HepG2 (cell line): Measurements from ENCODE around the gene GRAMD4. TPM values are rescaled to one million over a fixed set of nuclear protein-coding genes. Genes with fewer than 3 reads are reported as not detected.
A peak's percentile ranks its signal among the peaks of the same experiment; 100 is the strongest.

Experiments used
- ARNTL ChIP-seq: sonication (generic); formaldehyde crosslinking; IDR thresholded peaks from 2 replicates; pipeline ENCODE4 v1.4.0; 2020; ENCODE audit warnings: mild to moderate bottlenecking, missing genetic modification reagents
- ATRX ChIP-seq: sonication (generic); formaldehyde crosslinking; IDR thresholded peaks from 2 replicates; pipeline ENCODE4 v1.4.0; 2020; ENCODE audit warnings: missing genetic modification reagents, borderline replicate concordance
- DPF2 ChIP-seq: sonication (generic); formaldehyde crosslinking; IDR thresholded peaks from 2 replicates; pipeline ENCODE4 v1.4.0; 2020; ENCODE audit warnings: mild to moderate bottlenecking, low read depth, missing genetic modification reagents, borderline replicate concordance
- ETV6 ChIP-seq: sonication (generic); formaldehyde crosslinking; conservative IDR thresholded peaks from 2 replicates; pipeline ENCODE4 v1.4.0; 2020; ENCODE audit warnings: missing genetic modification reagents
- FOXK1 ChIP-seq: sonication (generic); formaldehyde crosslinking; IDR thresholded peaks from 2 replicates; pipeline ENCODE4 v1.4.0; 2020; ENCODE audit warnings: low read depth, missing genetic modification reagents, borderline replicate concordance
- GABPA ChIP-seq, 2 experiments: IDR thresholded peaks; 2 replicates each; pipeline ENCODE4 v1.6.1; 2011 to 2016; ENCODE audit warnings: low read depth in 2 of 2, low read length in 1 of 2, missing biosample characterization in 1 of 2, missing genetic modification characterization in 1 of 2
- GABPB1 ChIP-seq: IDR thresholded peaks from 2 replicates; pipeline ENCODE4 v1.6.1; 2016; ENCODE audit warnings: mild to moderate bottlenecking, missing genetic modification reagents, moderate library complexity, missing compliant biosample characterization
- HOMEZ ChIP-seq: IDR thresholded peaks from 2 replicates; pipeline ENCODE4 v1.6.1; 2016; ENCODE audit warnings: low read depth
- MED13 ChIP-seq: sonication (generic); formaldehyde crosslinking; IDR thresholded peaks from 2 replicates; pipeline ENCODE4 v1.5.0; 2020; ENCODE audit warnings: missing genetic modification reagents
- MIER2 ChIP-seq: IDR thresholded peaks from 2 replicates; pipeline ENCODE4 v1.6.1; 2016; ENCODE audit warnings: missing biosample characterization, missing genetic modification reagents
- RCOR2 ChIP-seq: IDR thresholded peaks from 2 replicates; pipeline ENCODE4 v1.6.1; 2016; ENCODE audit warnings: missing biosample characterization, missing genetic modification reagents
- SKI ChIP-seq: fragments of 450-650 bp; IDR thresholded peaks from one replicate; pipeline ENCODE4 v1.6.1; 2018; ENCODE audit warnings: mild to moderate bottlenecking; ENCODE audit not compliant: partially characterized antibody
- THAP11 ChIP-seq: IDR thresholded peaks from 2 replicates; pipeline ENCODE4 v1.6.1; 2016; ENCODE audit warnings: missing biosample characterization, missing genetic modification reagents
- U2AF2 ChIP-seq: fragments of 200-400 bp; formaldehyde crosslinking; IDR thresholded peaks from 2 replicates; pipeline ENCODE4 v1.6.1; 2017; ENCODE audit warnings: low read depth, mild to moderate bottlenecking, low read length
- UBTF ChIP-seq: sonication (generic); formaldehyde crosslinking; IDR thresholded peaks from 2 replicates; pipeline ENCODE4 v1.4.0; 2020; ENCODE audit warnings: mild to moderate bottlenecking, missing genetic modification reagents
- ZNF10 ChIP-seq: sonication (generic); formaldehyde crosslinking; IDR thresholded peaks from 2 replicates; pipeline ENCODE4 v1.4.0; 2020; ENCODE audit warnings: mild to moderate bottlenecking, low read depth, missing genetic modification reagents, borderline replicate concordance
- ZNF205 ChIP-seq: IDR thresholded peaks from 2 replicates; pipeline ENCODE4 v1.6.1; 2018; ENCODE audit warnings: missing biosample characterization, missing genetic modification reagents
- ZNF33B ChIP-seq: sonication (generic); formaldehyde crosslinking; IDR thresholded peaks from 2 replicates; pipeline ENCODE4 v1.5.1; 2020; ENCODE audit warnings: mild to moderate bottlenecking, missing genetic modification reagents
- ZNF772 ChIP-seq: sonication (generic); formaldehyde crosslinking; IDR thresholded peaks from 2 replicates; pipeline ENCODE4 v1.5.0; 2020; ENCODE audit warnings: mild to moderate bottlenecking, missing genetic modification reagents
- ZNF879 ChIP-seq: sonication (generic); formaldehyde crosslinking; IDR thresholded peaks from 2 replicates; pipeline ENCODE4 v1.8.1; 2023; ENCODE audit warnings: missing genetic modification reagents
- polyA plus RNA-seq, 8 experiments: library from polyadenylated mRNA; depleted of rRNA in 3 of 8; stranded (reverse) in 7 of 8; unstranded in 1 of 8; fragments of >200 nt; fragmentation: Illumina TruSeq in 4 of 8; extraction: Trizol in 4 of 8; gene quantifications; 2 replicates each; pipeline versions ENCODE4 v1.2.1 to v1.2.3, GENCODE V29; 2011 to 2016; ENCODE audit warnings: low read depth in 4 of 8, missing spikeins in 1 of 8, mixed read lengths in 1 of 8; ENCODE audit not compliant: insufficient read depth in 1 of 8
- total RNA-seq, 5 experiments: library from RNA; depleted of rRNA; stranded (reverse); fragments of >200 nt; fragmentation: Illumina TruSeq; extraction: Trizol; gene quantifications; 2 replicates each; pipeline ENCODE4 v1.2.3, GENCODE V29; 2016; ENCODE audit warnings: low read depth in 1 of 5
- TF ChIP-seq, protein P1 (sequence below): sonication (generic); formaldehyde crosslinking; IDR thresholded peaks from 2 replicates; pipeline ENCODE4 v1.5.0; 2020; ENCODE audit warnings: mild to moderate bottlenecking, missing genetic modification reagents

Gene GRAMD4
- total and polyA plus RNA-seq, 2 of the 13 experiments (the other 11 are each of a cell fraction or from before 2014, with no cell fraction given): 15.2 to 15.7 TPM

DNA sequence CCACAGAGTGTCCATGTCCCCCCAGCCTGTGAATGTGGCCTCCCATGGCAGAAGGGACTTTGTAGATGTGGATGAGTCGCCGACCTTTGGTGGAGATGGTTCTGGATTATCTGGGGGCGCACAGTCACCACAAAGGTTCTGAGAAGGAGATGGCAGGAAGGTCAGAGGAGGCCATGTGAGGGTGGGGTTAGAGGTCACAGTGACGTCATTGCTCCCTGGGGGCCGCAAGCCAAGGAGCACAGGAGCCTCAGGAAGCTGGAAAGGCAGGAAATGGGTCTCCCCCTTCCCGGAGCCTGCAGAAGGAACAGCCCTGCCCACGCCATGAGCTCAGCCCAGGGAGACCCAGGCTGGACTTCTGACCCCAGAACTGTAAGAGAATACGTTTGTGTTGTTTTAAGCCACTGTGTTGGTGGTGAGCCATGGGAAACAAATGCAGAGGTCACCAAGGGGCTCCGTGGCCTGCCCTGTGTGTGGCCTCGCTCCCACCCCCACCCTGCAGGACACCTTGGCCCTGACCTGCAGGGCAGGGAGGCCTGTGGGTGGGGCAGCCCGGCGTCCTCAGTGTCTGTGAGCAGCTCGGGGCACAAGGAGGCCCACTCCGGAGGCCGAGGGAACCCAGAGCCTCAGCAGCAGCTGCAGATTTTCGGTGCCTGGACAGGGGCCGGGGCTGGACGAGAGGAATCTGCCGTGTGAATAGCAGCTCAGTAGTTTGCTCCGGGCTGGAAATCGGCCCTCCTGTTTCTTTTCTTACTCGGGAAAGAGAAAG is 32.1 kb downstream of the GRAMD4 start (continued):
- TF ChIP-seq RCOR2: peak; percentile 40; the same call in 1 of the 2 replicates
- 0 out of 2 replicates have a peak, but pooled peaks have one; percentile 12 for TF ChIP-seq UBTF (CRISPR knock-in tag)
- TF ChIP-seq SKI: peak; percentile 94
- TF ChIP-seq ETV6 (CRISPR knock-in tag): 0 out of 2 replicates have a peak, but pooled peaks have one; percentile 44
- 0 out of 2 replicates have a peak, but pooled peaks have one; percentile 40 for TF ChIP-seq ARNTL (CRISPR knock-in tag)
- 0 out of 2 replicates have a peak, but pooled peaks have one; percentile 22 for TF ChIP-seq ZNF772 (CRISPR knock-in tag)
- TF ChIP-seq, protein P1, sequence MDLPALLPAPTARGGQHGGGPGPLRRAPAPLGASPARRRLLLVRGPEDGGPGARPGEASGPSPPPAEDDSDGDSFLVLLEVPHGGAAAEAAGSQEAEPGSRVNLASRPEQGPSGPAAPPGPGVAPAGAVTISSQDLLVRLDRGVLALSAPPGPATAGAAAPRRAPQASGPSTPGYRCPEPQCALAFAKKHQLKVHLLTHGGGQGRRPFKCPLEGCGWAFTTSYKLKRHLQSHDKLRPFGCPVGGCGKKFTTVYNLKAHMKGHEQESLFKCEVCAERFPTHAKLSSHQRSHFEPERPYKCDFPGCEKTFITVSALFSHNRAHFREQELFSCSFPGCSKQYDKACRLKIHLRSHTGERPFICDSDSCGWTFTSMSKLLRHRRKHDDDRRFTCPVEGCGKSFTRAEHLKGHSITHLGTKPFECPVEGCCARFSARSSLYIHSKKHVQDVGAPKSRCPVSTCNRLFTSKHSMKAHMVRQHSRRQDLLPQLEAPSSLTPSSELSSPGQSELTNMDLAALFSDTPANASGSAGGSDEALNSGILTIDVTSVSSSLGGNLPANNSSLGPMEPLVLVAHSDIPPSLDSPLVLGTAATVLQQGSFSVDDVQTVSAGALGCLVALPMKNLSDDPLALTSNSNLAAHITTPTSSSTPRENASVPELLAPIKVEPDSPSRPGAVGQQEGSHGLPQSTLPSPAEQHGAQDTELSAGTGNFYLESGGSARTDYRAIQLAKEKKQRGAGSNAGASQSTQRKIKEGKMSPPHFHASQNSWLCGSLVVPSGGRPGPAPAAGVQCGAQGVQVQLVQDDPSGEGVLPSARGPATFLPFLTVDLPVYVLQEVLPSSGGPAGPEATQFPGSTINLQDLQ: no peak
- TF ChIP-seq MIER2: 0 out of 2 replicates have a peak, but pooled peaks have one; percentile 12
- TF ChIP-seq GABPA (IDR thresholded peaks at IDR 0.05; ENCODE audit: low read depth, low read length): no peak
- peak; percentile 58 for TF ChIP-seq GABPA (CRISPR knock-in tag; IDR thresholded peaks at IDR 0.05; ENCODE audit: low read depth)
- TF ChIP-seq GABPB1 (CRISPR knock-in tag): peak; percentile 60
- TF ChIP-seq ZNF10: no peak
- no peak for TF ChIP-seq MED13
- peak; percentile 12; the same call in 1 of the 2 replicates for TF ChIP-seq HOMEZ (CRISPR knock-in tag)
- TF ChIP-seq ZNF205 (CRISPR knock-in tag): peak; percentile 43; the same call in 1 of the 2 replicates
- TF ChIP-seq ZNF879 (CRISPR knock-in tag): no peak
- peak; percentile 53 for TF ChIP-seq DPF2 (CRISPR knock-in tag)
- no peak for TF ChIP-seq ATRX (CRISPR knock-in tag)
- TF ChIP-seq U2AF2: no peak
- TF ChIP-seq ZNF33B (CRISPR knock-in tag): peak; percentile 34; the same call in 1 of the 2 replicates
- peak; percentile 67 for TF ChIP-seq THAP11 (CRISPR knock-in tag)
- TF ChIP-seq FOXK1: peak; percentile 90; the same call in 1 of the 2 replicates
